SK-N-SH treated with all-trans-retinoic acid at 6 μM for 48 hours (cell line): ENCODE data around the gene C1R.

ENCODE experiments used
- ARNTL ChIP-seq: fragments of 450-650 bp; formaldehyde crosslinking; IDR thresholded peaks from 2 replicates; pipeline ENCODE4 v1.5.0; 2020; ENCODE audit warnings: low read depth, mild to moderate bottlenecking, moderate library complexity, borderline replicate concordance
- ISL1 ChIP-seq: fragments of 250-450 bp; sonication (Bioruptor Pico); IDR thresholded peaks from 2 replicates; pipeline ENCODE4 v2.1.2; 2022; ENCODE audit warnings: mild to moderate bottlenecking, moderate library complexity
- OSR1 ChIP-seq: fragments of 250-450 bp; sonication (Bioruptor Pico); IDR thresholded peaks from 2 replicates; pipeline ENCODE4 v1.8.0; 2022; ENCODE audit warnings: moderate library complexity, mild to moderate bottlenecking, inconsistent platforms
- PATZ1 ChIP-seq: fragments of 250-450 bp; sonication (Bioruptor Pico); IDR thresholded peaks from 2 replicates; pipeline ENCODE4 v1.8.0; 2020; ENCODE audit warnings: mild to moderate bottlenecking, moderate library complexity, borderline replicate concordance
- POU6F1 ChIP-seq: fragments of 250-450 bp; sonication (Bioruptor Pico); IDR thresholded peaks from 2 replicates; pipeline ENCODE4 v1.8.0; 2021; ENCODE audit warnings: low read depth, mild to moderate bottlenecking, moderate library complexity, borderline replicate concordance
- RARB ChIP-seq: fragments of 250-450 bp; sonication (Bioruptor Pico); IDR thresholded peaks from 2 replicates; pipeline ENCODE4 v1.8.0; 2021; ENCODE audit warnings: mild to moderate bottlenecking, moderate library complexity
- SNAI2 ChIP-seq: fragments of 250-450 bp; sonication (Bioruptor Pico); IDR thresholded peaks from 2 replicates; pipeline ENCODE4 v1.5.0; 2020; ENCODE audit warnings: mild to moderate bottlenecking, moderate library complexity
- ZC3H10 ChIP-seq: fragments of 250-450 bp; sonication (Bioruptor Pico); IDR thresholded peaks from 2 replicates; pipeline ENCODE4 v1.5.1; 2021; ENCODE audit warnings: mild to moderate bottlenecking, moderate library complexity
- ZFP3 ChIP-seq: fragments of 250-450 bp; sonication (Bioruptor Pico); IDR thresholded peaks from 2 replicates; pipeline ENCODE4 v1.5.0; 2020; ENCODE audit warnings: mild to moderate bottlenecking, moderate library complexity
- ZFP30 ChIP-seq: fragments of 450-650 bp; formaldehyde crosslinking; IDR thresholded peaks from 2 replicates; pipeline ENCODE4 v1.5.0; 2022; ENCODE audit warnings: mild to moderate bottlenecking, moderate library complexity
- ZNF70 ChIP-seq: fragments of 450-650 bp; formaldehyde crosslinking; IDR thresholded peaks from 2 replicates; pipeline ENCODE4 v1.5.0; 2020; ENCODE audit warnings: mild to moderate bottlenecking, moderate library complexity
- ZNF8 ChIP-seq: fragments of 450-650 bp; formaldehyde crosslinking; IDR thresholded peaks from 2 replicates; pipeline ENCODE4 v1.5.0; 2020; ENCODE audit warnings: mild to moderate bottlenecking, moderate library complexity

GRCh38 chr12:7034464-7034863 is 57.8 kb downstream of the C1R start:
- TF ChIP-seq ZFP3 (CRISPR knock-in tag) = no peak
- TF ChIP-seq ZNF8 (CRISPR knock-in tag) = no peak
- TF ChIP-seq ZNF70 (CRISPR knock-in tag) = no peak
- no peak for TF ChIP-seq ZFP30 (CRISPR knock-in tag)
- no peak for TF ChIP-seq PATZ1 (CRISPR knock-in tag)
- no peak for TF ChIP-seq RARB
- TF ChIP-seq ARNTL (CRISPR knock-in tag) = no peak
- no peak for TF ChIP-seq POU6F1 (CRISPR knock-in tag)
- TF ChIP-seq ISL1 (CRISPR knock-in tag) = no peak
- TF ChIP-seq OSR1 = no peak
- no peak for TF ChIP-seq ZC3H10 (CRISPR knock-in tag)
- TF ChIP-seq SNAI2 (CRISPR knock-in tag) = no peak
